ENCODE measurements around the gene SCMH1. TPM values are rescaled to one million over a fixed set of nuclear protein-coding genes. Genes with fewer than 3 reads are reported as not detected.

SCMH1 gene
- polyA plus RNA-seq, 12 donors: 30.5 to 55.9 (median 33.9) TPM; not detected in 1

GRCh38 chr1:40977716-40978115 lies 264.4 kb downstream of the SCMH1 start:
- DNase-seq: no peak

Other genes starting within 250 kb of the SCMH1 start
- gene SLFNL1, start 220.6 kb downstream of the SCMH1 start, polyA plus RNA-seq (ENCODE audit: insufficient read length in 12 of 12): under 1 TPM in 10 of 12 donors, not detected in 2; 0.27 to 0.95 (median 0.46) TPM
- gene FOXO6, start 119.1 kb upstream of the SCMH1 start, polyA plus RNA-seq (ENCODE audit: insufficient read length in 12 of 12): 10 to 100 TPM in 4 of 12 donors, 1 to 10 TPM in 7, not detected in 1; 4.2 to 20.6 (median 9.8) TPM
- gene EDN2, start 242.4 kb upstream of the SCMH1 start, polyA plus RNA-seq (ENCODE audit: insufficient read length in 12 of 12): 1 to 10 TPM in 4 of 12 donors, under 1 TPM in 5, not detected in 3; 0.30 to 8.4 (median 0.82) TPM